Measurements from ENCODE around the gene EFNA5. TPM values are rescaled to one million over a fixed set of nuclear protein-coding genes. Genes with fewer than 3 reads are reported as not detected.

The EFNA5 gene
- total and polyA plus RNA-seq, 8 donors, result 0.29 to 187 (median 3.1) TPM

GRCh38 chr5:107563959-107564544, 106.7 kb downstream of the EFNA5 start:
- peak in 1 of 2 donors; percentile 53 for DNase-seq
- Histone ChIP-seq H3K4me3 (no peak overlapping the region), H3K9me3 (no peaks in the 10 kb centered on the region), H3K4me1 (peaks cover 0 to 26% (median 9%) of the 10 kb centered on the region in 4 donors), H3K36me3 (no peaks in the 10 kb centered on the region), H3K27me3 (no peaks in the 10 kb centered on the region), H3K27ac (no peak overlapping the region)
- intact Hi-C loops (cut with DNase I; ENCODE audit: low total_unique reads), result no loop called here
- TF ChIP-seq POLR2AphosphoS5 (IDR thresholded peaks at IDR 0.05) (no peak), EP300 (IDR thresholded peaks at IDR 0.05) (no peak), POLR2A (IDR thresholded peaks at IDR 0.05) (no peak), CTCF (IDR thresholded peaks at IDR 0.05) (no peak)
- 86 to 98% (median 94%) methylated on average over 3 of the region's 3 CpGs for WGBS, 5 donors

GRCh38 chr5:107560377-107560776, 110.4 kb downstream of the EFNA5 start:
- Histone ChIP-seq H3K36me3 (no peaks in the 10 kb centered on the region), H3K4me3 (no peak overlapping the region), H3K27ac (no peak overlapping the region), H3K9me3 (no peaks in the 10 kb centered on the region), H3K4me1 (peaks cover 0 to 19% (median 5%) of the 10 kb centered on the region in 4 donors), H3K27me3 (no peaks in the 10 kb centered on the region)
- DNase-seq, result no peak
- TF ChIP-seq EP300 (IDR thresholded peaks at IDR 0.05) (no peak), POLR2AphosphoS5 (IDR thresholded peaks at IDR 0.05) (no peak)
- WGBS, 5 donors, result 84 to 91% (median 85%) methylated on average over 6 of the region's 6 CpGs
- intact Hi-C loops (cut with DNase I; ENCODE audit: low total_unique reads), result no loop called here

- Histone ChIP-seq H3K36me3 (no peaks in the 10 kb centered on the region), H3K27me3 (no peaks in the 10 kb centered on the region), H3K9me3 (no peaks in the 10 kb centered on the region), H3K27ac (no peak overlapping the region), H3K4me3 (no peak overlapping the region), H3K4me1 (peaks cover 0 to 11% (median 1%) of the 10 kb centered on the region in 4 donors)
- no peak for DNase-seq
- TF ChIP-seq POLR2AphosphoS5 (IDR thresholded peaks at IDR 0.05), result no peak
- TF ChIP-seq EP300 (IDR thresholded peaks at IDR 0.05), result no peak
- TF ChIP-seq CTCF (IDR thresholded peaks at IDR 0.05), result no peak
- no peak for TF ChIP-seq POLR2A (IDR thresholded peaks at IDR 0.05)
- WGBS, 5 donors, result 93 to 98% (median 95%) methylated on average over 4 of the region's 4 CpGs
- intact Hi-C loops (cut with DNase I; ENCODE audit: low total_unique reads), result no loop called here
These were observed 111.8 kb downstream of the EFNA5 start for GRCh38 chr5:107558823-107559375.

DNA sequence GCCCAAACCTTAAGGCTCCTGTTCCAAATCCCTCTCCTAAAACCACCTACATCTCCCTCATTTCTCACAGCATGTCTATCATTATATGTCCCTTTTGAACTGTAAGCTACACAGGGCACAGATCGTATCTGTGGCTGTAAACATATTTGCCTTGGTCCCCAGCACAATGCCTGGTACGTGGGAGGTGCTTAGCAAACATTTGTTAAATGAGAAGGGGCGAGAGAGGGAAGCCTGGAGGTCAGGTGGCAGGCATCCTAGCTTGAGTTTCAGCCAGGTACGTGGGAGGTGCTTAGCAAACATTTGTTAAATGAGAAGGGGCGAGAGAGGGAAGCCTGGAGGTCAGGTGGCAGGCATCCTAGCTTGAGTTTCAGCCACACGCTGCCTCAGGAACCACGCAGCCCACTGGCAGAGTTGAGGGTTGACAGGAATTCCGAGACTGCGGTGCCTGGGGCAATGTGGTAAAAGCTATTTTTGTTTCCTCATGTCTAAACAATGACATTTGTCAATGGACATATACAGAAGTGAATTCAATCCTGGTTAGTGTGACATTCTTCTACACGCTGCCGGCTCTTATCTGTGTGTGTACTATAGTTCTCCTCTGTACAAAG, 113.6 kb downstream of the EFNA5 start:
- Histone ChIP-seq H3K9me3 (no peaks in the 10 kb centered on the region), H3K4me1 (peaks cover 0 to 10% (median 0%) of the 10 kb centered on the region in 4 donors), H3K27me3 (no peaks in the 10 kb centered on the region), H3K27ac (no peak overlapping the region), H3K4me3 (no peak overlapping the region), H3K36me3 (no peaks in the 10 kb centered on the region)
- TF ChIP-seq CTCF (IDR thresholded peaks at IDR 0.05) (no peak), POLR2AphosphoS5 (IDR thresholded peaks at IDR 0.05) (no peak), POLR2A (IDR thresholded peaks at IDR 0.05) (no peak), EP300 (IDR thresholded peaks at IDR 0.05) (no peak)
- peak in 1 of 2 donors; percentile 62 for DNase-seq
- intact Hi-C loops (cut with DNase I; ENCODE audit: low total_unique reads), result no loop called here
- WGBS, 5 donors, result 22 to 43% (median 36%) methylated on average over 10 to 11 of the region's 11 CpGs

GRCh38 chr5:107556575-107556974, 114.2 kb downstream of the EFNA5 start:
- DNase-seq, result no peak
- Histone ChIP-seq H3K36me3 (no peaks in the 10 kb centered on the region), H3K27ac (no peak overlapping the region), H3K9me3 (no peaks in the 10 kb centered on the region), H3K4me1 (peaks cover 0 to 10% (median 0%) of the 10 kb centered on the region in 4 donors), H3K27me3 (no peaks in the 10 kb centered on the region), H3K4me3 (no peak overlapping the region)
- WGBS, 5 donors, result 97 to 99% (median 98%) methylated on average over 7 of the region's 7 CpGs
- TF ChIP-seq POLR2AphosphoS5 (IDR thresholded peaks at IDR 0.05), result no peak
- TF ChIP-seq CTCF (IDR thresholded peaks at IDR 0.05), result no peak
- no peak for TF ChIP-seq POLR2A (IDR thresholded peaks at IDR 0.05)
- no peak for TF ChIP-seq EP300 (IDR thresholded peaks at IDR 0.05)
- intact Hi-C loops (cut with DNase I; ENCODE audit: low total_unique reads), result no loop called here
